Measurements from ENCODE around the gene AAK1. TPM values are rescaled to one million over a fixed set of nuclear protein-coding genes. Genes with fewer than 3 reads are reported as not detected.
"Not testable (repeated sequence)": the region's sequence is repeated elsewhere in the genome, so short reads cannot be mapped to it uniquely, and the experiment has no call there.

Gene AAK1
- total RNA-seq, 1 donor from 2014 or later: 76.2 TPM

- intact Hi-C loops (cut with DNase I): loop anchor here (10.0 kb wide), 1 partner anchor 252 kb away; no protein-coding TSS in a partner anchor
- ATAC-seq (no peak), DNase-seq (ENCODE audit: missing footprints) (no peak)
Measured at GRCh38 chr2:69563021-69563420, 80.5 kb downstream of the AAK1 start.

- ATAC-seq: no peak
- intact Hi-C loops (cut with DNase I): loop anchor here (2.0 to 10.0 kb wide), 2 partner anchors 82 to 254 kb away; partner anchors contain the start of gene AAK1
Measured at GRCh38 chr2:69561101-69561500, 82.4 kb downstream of the AAK1 start.

GRCh38 chr2:69560147-69560482 lies 83.4 kb downstream of the AAK1 start:
- ATAC-seq: peak; percentile 72
- intact Hi-C loops (cut with DNase I): loop anchor here (2.0 to 10.0 kb wide), 2 partner anchors 83 to 255 kb away; partner anchors contain the start of gene AAK1

More at GRCh38 chr2:69561101-69561500, 82.4 kb downstream of the AAK1 start:
- DNase-seq (ENCODE audit: missing footprints): no peak

DNA sequence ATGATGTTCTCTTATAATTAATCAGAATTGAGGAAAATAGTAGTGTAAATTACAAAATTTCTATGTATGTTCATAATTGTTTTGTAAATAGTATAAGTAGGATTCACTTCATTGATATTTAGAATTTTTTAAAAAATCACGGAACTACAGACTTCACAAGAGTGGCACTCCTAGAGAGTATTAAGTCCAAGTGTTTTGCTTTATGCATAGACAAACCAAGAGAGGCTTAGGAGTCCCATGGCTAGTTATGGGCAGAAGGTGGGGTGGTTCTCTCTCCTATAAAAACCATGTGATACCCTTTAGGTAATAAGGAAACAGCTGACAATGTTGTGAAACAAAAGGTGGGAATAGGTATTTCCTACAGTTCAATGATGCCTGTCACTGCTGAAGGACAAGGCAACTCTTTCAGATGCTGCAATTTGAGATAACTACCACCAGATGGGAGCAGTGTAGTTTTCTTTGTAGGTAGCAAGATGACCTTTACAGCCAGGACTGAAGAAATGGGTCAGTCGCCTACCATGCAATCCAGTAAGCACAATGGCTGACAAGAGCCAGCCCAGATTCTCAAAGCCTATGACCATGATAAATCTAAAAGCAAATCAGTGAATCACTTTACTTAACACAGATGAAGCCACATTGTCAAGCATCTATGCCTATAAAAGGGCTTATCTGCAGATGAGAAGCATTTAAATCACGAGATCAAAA lies 83.9 kb downstream of the AAK1 start:
- ATAC-seq (peak; percentile 79), DNase-seq (ENCODE audit: missing footprints) (no peak)
- intact Hi-C loops (cut with DNase I): loop anchor here (1.0 to 10.0 kb wide), 3 partner anchors 83 to 255 kb away; partner anchors contain the start of gene AAK1

More at GRCh38 chr2:69560147-69560482, 83.4 kb downstream of the AAK1 start:
- DNase-seq (ENCODE audit: missing footprints): no peak

DNA sequence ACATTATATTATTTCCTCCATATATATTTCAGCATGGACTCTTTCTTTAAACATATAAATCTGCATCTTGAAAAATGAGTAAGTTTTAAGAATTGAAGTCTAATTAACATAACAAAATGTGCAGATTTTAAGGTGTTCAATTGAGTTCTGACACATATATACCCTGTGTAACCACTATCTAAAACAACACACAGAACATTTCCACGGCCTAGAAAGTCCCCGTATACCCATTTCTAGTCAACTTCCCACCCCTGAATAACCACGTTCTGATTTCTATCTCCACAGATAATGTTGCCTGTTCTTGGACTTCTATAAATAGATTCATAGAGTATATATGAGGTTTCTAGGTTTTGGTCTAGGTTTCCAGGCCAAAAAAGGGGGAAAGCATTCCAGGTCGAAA lies 87.5 kb downstream of the AAK1 start:
- DNase-seq (ENCODE audit: missing footprints): no peak
- ATAC-seq: no peak
- intact Hi-C loops (cut with DNase I): no loop called here

- peak; percentile 50 for ATAC-seq
Measured at GRCh38 chr2:69554981-69555380, 88.6 kb downstream of the AAK1 start.

GRCh38 chr2:69554568-69554967 lies 89.0 kb downstream of the AAK1 start:
- intact Hi-C loops (cut with DNase I): no loop called here
- no peak for DNase-seq (ENCODE audit: missing footprints)
- ATAC-seq: peak; percentile 12

More at GRCh38 chr2:69554981-69555380, 88.6 kb downstream of the AAK1 start:
- no peak for DNase-seq (ENCODE audit: missing footprints)
- intact Hi-C loops (cut with DNase I): no loop called here

DNA sequence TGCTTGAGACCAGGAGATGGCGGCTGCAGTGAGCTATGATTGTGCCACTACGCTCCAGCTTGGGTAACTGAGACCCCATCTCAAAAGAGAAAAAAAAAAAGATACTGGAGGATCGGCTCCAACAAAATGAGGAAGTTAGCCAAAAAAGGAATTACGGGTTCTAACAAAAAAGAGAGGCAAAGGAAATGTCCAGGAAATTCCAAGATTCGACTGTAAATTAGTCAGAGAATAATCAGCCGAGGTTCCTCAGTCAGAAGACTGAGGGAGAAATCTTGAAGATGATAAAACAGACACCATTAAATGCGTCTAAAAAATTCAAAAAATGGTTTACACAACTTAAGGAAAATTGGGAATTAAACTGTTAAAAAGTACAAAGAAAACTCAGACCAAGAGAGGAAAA lies 89.5 kb downstream of the AAK1 start:
- no peak for DNase-seq (ENCODE audit: missing footprints)
- no peak for ATAC-seq
- intact Hi-C loops (cut with DNase I): no loop called here

DNA sequence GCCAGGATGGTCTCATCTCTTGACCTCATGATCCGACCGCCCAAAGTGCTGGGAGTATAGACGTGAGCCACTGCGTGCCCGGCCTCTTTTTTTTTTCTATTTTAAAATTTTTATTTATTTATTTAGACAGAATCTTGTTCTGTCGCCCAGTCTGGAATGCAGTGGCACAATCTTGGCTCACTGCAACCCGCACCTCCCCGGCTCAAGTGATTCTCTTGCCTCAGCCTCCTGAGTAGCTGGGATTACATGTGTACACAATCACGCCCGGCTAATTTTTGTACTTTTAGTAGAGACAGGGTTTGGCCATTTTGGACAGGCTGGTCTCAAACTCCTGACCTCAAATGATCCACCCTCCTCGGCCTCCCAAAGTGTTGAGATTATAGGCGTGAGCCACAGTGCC lies 93.0 kb downstream of the AAK1 start:
- DNase-seq (ENCODE audit: missing footprints); ATAC-seq; intact Hi-C loops (cut with DNase I): not testable (repeated sequence)

GRCh38 chr2:69549421-69549820 lies 94.1 kb downstream of the AAK1 start:
- ATAC-seq: no peak
- DNase-seq (ENCODE audit: missing footprints): no peak
- intact Hi-C loops (cut with DNase I): no loop called here

GRCh38 chr2:69547984-69548715 lies 95.4 kb downstream of the AAK1 start:
- ATAC-seq (no peak), DNase-seq (ENCODE audit: missing footprints) (no peak)
- intact Hi-C loops (cut with DNase I): no loop called here

- no peak for DNase-seq (ENCODE audit: missing footprints)
- no peak for ATAC-seq
- intact Hi-C loops (cut with DNase I): no loop called here
Measured at GRCh38 chr2:69546646-69547045, 96.9 kb downstream of the AAK1 start.

DNA sequence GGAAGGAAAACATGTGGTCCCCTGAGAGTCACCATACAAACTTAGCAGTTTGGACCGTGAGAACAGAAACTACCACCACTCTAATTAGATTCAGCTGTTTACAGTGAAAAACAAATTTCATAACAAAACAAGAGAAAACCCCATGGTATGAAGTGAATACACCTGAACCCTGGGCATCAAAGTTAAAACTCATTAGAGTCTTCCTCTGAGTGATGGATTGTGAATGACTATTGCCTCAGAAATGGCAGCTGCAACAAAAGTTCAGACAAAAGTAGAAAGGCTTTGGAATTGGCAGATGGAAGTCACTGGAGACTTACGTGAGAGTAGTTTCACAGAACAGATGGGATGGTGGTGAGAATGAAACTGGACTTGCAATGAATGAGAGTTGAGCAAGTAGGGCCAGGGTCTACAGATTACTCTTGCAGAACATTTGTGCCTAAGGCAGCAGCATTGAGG lies 98.0 kb downstream of the AAK1 start:
- intact Hi-C loops (cut with DNase I): no loop called here
- ATAC-seq: no peak
- DNase-seq (ENCODE audit: missing footprints): no peak

DNA sequence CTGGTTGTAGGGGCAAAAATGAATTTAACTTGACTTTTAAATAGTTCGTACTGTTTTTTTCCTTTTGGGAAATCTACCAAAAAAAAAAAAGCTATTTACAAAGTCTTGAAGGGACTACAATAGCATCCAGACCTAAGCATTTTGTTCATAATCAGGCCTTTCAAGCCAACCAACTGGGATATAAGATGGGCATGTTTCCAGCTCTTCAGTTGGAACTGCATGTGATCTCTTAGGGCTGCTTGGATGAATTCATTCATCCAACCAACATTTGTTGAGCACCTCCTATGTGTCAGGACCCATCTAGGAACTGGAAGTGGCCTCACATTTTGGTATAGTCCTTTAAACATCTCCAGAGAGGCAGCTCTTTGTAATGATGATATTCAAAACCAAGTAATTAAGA lies 98.6 kb downstream of the AAK1 start:
- DNase-seq (ENCODE audit: missing footprints): no peak
- intact Hi-C loops (cut with DNase I): no loop called here
- ATAC-seq: no peak

DNA sequence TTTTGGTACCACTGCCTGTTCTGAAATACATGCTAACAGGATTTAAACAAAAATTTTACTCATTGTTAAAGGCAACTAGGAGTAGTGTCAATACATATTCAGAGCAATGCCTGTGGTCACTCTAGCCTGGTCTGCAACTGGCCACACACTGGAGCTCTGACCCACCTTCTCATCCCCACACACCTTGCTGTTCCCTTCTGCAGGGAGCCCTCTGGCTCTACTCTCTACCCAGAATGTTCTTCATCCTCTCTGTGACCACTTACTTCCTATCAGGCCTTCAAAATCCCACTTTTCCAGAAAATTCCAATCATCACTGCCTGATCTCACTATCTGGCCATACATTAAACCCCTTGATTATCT lies 104.0 kb downstream of the AAK1 start:
- DNase-seq (ENCODE audit: missing footprints) (no peak), ATAC-seq (no peak)

DNA sequence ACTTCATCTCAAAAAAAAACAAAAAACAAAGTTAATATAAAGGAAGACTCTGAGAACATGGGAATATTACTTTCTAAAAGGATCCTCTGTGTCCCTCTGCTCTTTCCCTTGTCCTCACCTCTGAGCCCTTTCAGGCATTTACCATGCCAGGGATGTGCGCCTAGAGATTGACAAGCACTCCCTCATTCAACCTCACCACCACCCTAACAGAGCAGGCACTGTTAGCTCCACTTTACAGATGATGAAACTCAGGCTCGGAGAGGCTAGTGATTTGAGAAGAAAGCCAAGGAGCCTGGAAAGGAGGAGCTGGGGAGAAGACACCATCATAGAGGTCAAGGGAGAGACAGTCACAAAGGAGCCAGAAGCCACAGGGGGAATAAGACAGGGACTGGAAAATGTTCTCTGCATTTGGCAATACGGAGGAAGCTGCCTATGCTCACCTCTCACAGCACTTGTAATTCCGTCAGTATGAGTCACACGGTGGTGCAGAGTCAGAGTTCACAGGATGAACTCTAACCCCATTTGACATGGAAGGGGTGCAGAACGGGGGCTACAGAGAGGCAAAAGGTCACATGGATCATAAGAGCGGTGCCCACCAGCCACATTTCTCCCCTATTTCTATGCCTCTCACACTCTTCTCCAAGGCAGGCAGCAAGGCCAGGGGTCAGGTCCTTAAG lies 104.5 kb downstream of the AAK1 start:
- intact Hi-C loops (cut with DNase I): no loop called here
- DNase-seq (ENCODE audit: missing footprints) (no peak), ATAC-seq (peak; percentile 29)

More for the DNA sequence above, 104.0 kb downstream of the AAK1 start:
- intact Hi-C loops (cut with DNase I): no loop called here

GRCh38 chr2:69538249-69538648 lies 105.3 kb downstream of the AAK1 start:
- DNase-seq (ENCODE audit: missing footprints): no peak
- no peak for ATAC-seq
- intact Hi-C loops (cut with DNase I): no loop called here

DNA sequence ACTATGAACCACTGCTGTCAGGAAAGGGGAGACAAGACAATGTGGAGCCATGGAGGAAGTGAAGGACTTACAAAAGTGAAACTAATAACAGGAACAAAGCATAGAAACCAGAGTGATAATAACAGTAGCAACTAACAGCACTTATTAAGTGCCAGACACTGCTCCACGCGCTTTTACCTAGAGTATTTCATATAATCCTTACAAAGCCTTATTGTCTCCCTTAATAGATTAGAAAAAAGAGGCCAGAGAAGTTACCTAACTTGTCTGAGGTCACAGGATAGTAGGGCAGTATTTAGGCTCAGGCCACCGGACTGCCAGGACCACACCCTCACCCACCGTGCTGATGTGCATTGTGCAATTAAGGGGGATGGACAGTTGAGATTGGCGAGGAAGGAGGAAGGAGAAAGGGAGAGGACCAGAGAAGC lies 107.7 kb downstream of the AAK1 start:
- peak; percentile 41 for ATAC-seq
- DNase-seq (ENCODE audit: missing footprints): no peak
- intact Hi-C loops (cut with DNase I): no loop called here

- DNase-seq (ENCODE audit: missing footprints): no peak
- intact Hi-C loops (cut with DNase I): no loop called here
- ATAC-seq: no peak
Measured at GRCh38 chr2:69531186-69531585, 112.4 kb downstream of the AAK1 start.
